Esophagus squamous epithelium (tissue), 5 donors: Measurements from ENCODE around the gene PPP1R1A. TPM values are rescaled to one million over a fixed set of nuclear protein-coding genes. Genes with fewer than 3 reads are reported as not detected.

Experiments
- DNase-seq: peaks from one replicate; lab custom pipeline; 2025; lab: John Stamatoyannopoulos, UW
- H3K27ac ChIP-seq, 4 donors: fragments of 200-600 bp; sonication (generic); one replicate each; pipeline ENCODE4 v1.5.1; 2016 to 2019; ENCODE audit warnings: mild to moderate bottlenecking in 1 of 4
- H3K27me3 ChIP-seq, 4 donors: fragments of 200-600 bp; sonication (generic); 1 replicate in 3 of 4; 2 replicates in 1 of 4; pipeline versions ENCODE4 v1.5.1 to v1.6.0; 2017 to 2021; ENCODE audit warnings: antibody characterized with exemption in 1 of 4
- H3K36me3 ChIP-seq, 3 donors: fragments of 200-600 bp; sonication (generic); one replicate each; pipeline ENCODE4 v1.5.1; 2016 to 2019
- H3K4me1 ChIP-seq, 3 donors: fragments of 200-600 bp; sonication (generic); one replicate each; pipeline ENCODE4 v1.5.1; 2017 to 2019
- H3K4me3 ChIP-seq, 4 donors: fragments of 200-600 bp; sonication (generic); 1 replicate in 3 of 4; 2 replicates in 1 of 4; pipeline ENCODE4 v1.5.1; 2016 to 2019; ENCODE audit warnings: mild to moderate bottlenecking in 2 of 4, moderate library complexity in 1 of 4
- H3K9me3 ChIP-seq, 3 donors: fragments of 200-600 bp; sonication (generic); one replicate each; pipeline ENCODE4 v1.5.1; 2016 to 2019
- POLR2A ChIP-seq, 4 donors: fragments of 450-650 bp; IDR thresholded peaks; one replicate each; pipeline ENCODE4 v1.6.1; 2017; ENCODE audit warnings: antibody characterized with exemption in 4 of 4, mild to moderate bottlenecking in 4 of 4, moderate library complexity in 3 of 4
- WGBS, 2 donors: methylation state at CpG; one replicate each; pipeline ENCODE4 v1.1.5; 2018; 5-methylcytosine and 5-hydroxymethylcytosine counted together
- intact Hi-C: fragments of 100-400 bp; cut with DNase I; formaldehyde crosslinking; loops from one replicate; pipeline ENCODE4 v1.15.0; 2022
- total RNA-seq, 4 donors: library from RNA; depleted of rRNA; stranded (reverse); fragments of >200 nt; gene quantifications; one replicate each; pipeline ENCODE4 v1.1.0, GENCODE V29; 2016
- TF ChIP-seq, protein P1 (sequence below), 6 experiments: fragments of 450-650 bp in 4 of 6; fragments of 200-600 bp in 2 of 6; sonication (generic) in 2 of 6; IDR thresholded peaks; one replicate each; pipeline ENCODE4 v1.5.1; 2016 to 2019; ENCODE audit warnings: antibody characterized with exemption in 6 of 6, mild to moderate bottlenecking in 4 of 6, moderate library complexity in 4 of 6
- donor health status: DM: yes; HTN: yes; CAD: no.

The PPP1R1A gene
- total RNA-seq, 4 donors from 2014 or later: 0.15 to 1.9 (median 0.26) TPM; not detected in 1

GRCh38 chr12:54603173-54603814, 14.8 kb upstream of the PPP1R1A start:
- H3K4me1 ChIP-seq: no peaks in the 10 kb centered on the region
- no peaks in the 10 kb centered on the region for H3K36me3 ChIP-seq
- H3K9me3 ChIP-seq: no peaks in the 10 kb centered on the region
- WGBS, 2 donors: 14 to 27% methylated on average over 7 to 8 of the region's 8 CpGs
- no peak overlapping the region for H3K4me3 ChIP-seq
- H3K27me3 ChIP-seq: peaks cover 0 to 11% (median 0%) of the 10 kb centered on the region in 4 donors
- intact Hi-C loops: no loop called here
- TF ChIP-seq POLR2A (IDR thresholded peaks at IDR 0.05): no peak
- TF ChIP-seq, protein P1, sequence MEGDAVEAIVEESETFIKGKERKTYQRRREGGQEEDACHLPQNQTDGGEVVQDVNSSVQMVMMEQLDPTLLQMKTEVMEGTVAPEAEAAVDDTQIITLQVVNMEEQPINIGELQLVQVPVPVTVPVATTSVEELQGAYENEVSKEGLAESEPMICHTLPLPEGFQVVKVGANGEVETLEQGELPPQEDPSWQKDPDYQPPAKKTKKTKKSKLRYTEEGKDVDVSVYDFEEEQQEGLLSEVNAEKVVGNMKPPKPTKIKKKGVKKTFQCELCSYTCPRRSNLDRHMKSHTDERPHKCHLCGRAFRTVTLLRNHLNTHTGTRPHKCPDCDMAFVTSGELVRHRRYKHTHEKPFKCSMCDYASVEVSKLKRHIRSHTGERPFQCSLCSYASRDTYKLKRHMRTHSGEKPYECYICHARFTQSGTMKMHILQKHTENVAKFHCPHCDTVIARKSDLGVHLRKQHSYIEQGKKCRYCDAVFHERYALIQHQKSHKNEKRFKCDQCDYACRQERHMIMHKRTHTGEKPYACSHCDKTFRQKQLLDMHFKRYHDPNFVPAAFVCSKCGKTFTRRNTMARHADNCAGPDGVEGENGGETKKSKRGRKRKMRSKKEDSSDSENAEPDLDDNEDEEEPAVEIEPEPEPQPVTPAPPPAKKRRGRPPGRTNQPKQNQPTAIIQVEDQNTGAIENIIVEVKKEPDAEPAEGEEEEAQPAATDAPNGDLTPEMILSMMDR (IDR thresholded peaks at IDR 0.05): peak; percentile 37 to 71 (median 60)
- DNase-seq: no peak
- H3K27ac ChIP-seq: no peak overlapping the region

GRCh38 chr12:54602661-54603060, 14.2 kb upstream of the PPP1R1A start:
- WGBS, 2 donors: 9 to 33% methylated on average over 1 to 2 of the region's 2 CpGs
- H3K36me3 ChIP-seq: no peaks in the 10 kb centered on the region
- H3K27ac ChIP-seq: no peak overlapping the region
- no peak overlapping the region for H3K4me3 ChIP-seq
- no peak for DNase-seq
- H3K4me1 ChIP-seq: no peaks in the 10 kb centered on the region
- TF ChIP-seq, protein P1 (IDR thresholded peaks at IDR 0.05): no peak
- no peak for TF ChIP-seq POLR2A (IDR thresholded peaks at IDR 0.05)
- no peaks in the 10 kb centered on the region for H3K9me3 ChIP-seq
- peaks cover 0 to 9% (median 0%) of the 10 kb centered on the region in 4 donors for H3K27me3 ChIP-seq
- intact Hi-C loops: no loop called here

DNA sequence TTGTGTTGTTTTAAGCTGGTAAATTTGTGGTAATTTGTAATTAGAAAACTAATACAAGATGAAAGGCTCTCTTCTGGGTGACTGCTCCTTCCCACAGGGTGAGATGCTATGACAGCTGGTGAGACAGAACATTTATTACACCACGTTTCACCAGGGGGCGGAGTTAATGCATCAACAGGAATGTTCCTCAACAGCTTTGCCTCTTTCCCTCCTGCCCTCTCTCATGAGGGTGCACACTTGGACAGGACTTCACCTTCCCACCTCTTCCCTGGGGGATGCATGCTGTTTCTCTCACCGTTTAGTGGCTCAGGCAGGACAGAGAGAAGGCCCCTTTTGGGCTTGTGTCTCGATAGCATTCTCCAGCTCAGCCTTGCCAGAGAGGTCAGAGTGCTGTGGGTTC, 13.4 kb upstream of the PPP1R1A start:
- Histone ChIP-seq H3K36me3 (no peaks in the 10 kb centered on the region), H3K27ac (no peak overlapping the region), H3K27me3 (peaks cover 0 to 4% (median 0%) of the 10 kb centered on the region in 4 donors), H3K4me3 (no peak overlapping the region), H3K9me3 (no peaks in the 10 kb centered on the region), H3K4me1 (no peaks in the 10 kb centered on the region)
- TF ChIP-seq POLR2A (IDR thresholded peaks at IDR 0.05): no peak
- TF ChIP-seq, protein P1 (IDR thresholded peaks at IDR 0.05): no peak
- intact Hi-C loops: no loop called here
- WGBS, 2 donors: 50 to 52% methylated on average over 4 of the region's 4 CpGs
- no peak for DNase-seq

DNA sequence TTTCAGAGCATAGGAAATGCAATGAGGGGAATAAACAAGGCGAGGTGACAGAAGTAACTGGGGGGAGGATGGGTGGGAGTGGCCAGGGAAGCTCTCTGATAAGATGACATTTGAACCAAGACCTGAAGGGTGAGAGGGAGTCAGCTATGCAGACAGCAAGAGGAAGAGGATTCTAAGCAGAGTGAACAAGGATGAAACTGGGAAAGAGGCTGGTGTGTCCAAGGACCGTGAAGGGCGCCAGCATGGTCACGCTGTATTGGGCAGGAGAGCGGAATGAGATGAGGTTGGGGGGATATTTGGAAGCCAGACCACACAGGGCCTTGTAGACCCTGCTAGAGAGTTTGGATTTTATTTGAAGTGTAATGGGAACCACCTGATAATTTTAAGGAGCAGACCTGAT, 10.5 kb upstream of the PPP1R1A start:
- H3K36me3 ChIP-seq: no peaks in the 10 kb centered on the region
- peaks cover 0 to 4% (median 0%) of the 10 kb centered on the region in 4 donors for H3K27me3 ChIP-seq
- no peak overlapping the region for H3K27ac ChIP-seq
- intact Hi-C loops: no loop called here
- H3K9me3 ChIP-seq: no peaks in the 10 kb centered on the region
- no peak overlapping the region for H3K4me3 ChIP-seq
- no peak for DNase-seq
- 79 to 80% methylated on average over 5 of the region's 5 CpGs for WGBS, 2 donors
- TF ChIP-seq, protein P1 (IDR thresholded peaks at IDR 0.05): no peak
- no peaks in the 10 kb centered on the region for H3K4me1 ChIP-seq

DNA sequence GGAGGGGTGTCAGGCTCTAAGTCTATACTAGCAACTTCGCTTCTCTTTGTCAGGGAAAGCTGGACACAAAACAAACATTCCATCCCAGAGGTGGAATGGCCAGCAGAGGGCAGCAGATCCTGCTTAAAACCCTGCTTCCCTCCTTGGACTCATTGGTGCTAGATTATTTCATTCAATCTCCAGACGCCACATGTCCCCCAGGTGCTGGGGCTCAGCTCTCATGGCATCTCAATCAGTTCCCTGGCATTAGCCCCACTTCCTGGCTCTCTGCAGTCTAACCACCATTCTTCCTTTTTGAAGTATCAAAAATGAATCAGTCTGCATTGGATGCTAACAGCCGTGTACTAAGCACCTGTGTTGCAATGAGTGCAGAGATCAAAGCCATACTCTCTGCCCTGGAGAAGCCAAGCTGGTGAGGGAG, 8.1 kb upstream of the PPP1R1A start:
- 28% methylated on average over 3 of the region's 3 CpGs for WGBS, 2 donors

More for the DNA sequence above, 8.1 kb upstream of the PPP1R1A start:
- no peak overlapping the region for H3K4me3 ChIP-seq
- intact Hi-C loops: no loop called here
- H3K27me3 ChIP-seq: peaks cover 0 to 14% (median 0%) of the 10 kb centered on the region in 4 donors
- H3K27ac ChIP-seq: no peak overlapping the region
- no peak for DNase-seq
- no peaks in the 10 kb centered on the region for H3K9me3 ChIP-seq
- H3K36me3 ChIP-seq: no peaks in the 10 kb centered on the region
- H3K4me1 ChIP-seq: no peaks in the 10 kb centered on the region
- TF ChIP-seq, protein P1 (IDR thresholded peaks at IDR 0.05): peak; percentile 51 to 83 (median 58)
- TF ChIP-seq POLR2A (IDR thresholded peaks at IDR 0.05): no peak
